ENCODE measurements around the gene ADSS2. TPM values are rescaled to one million over a fixed set of nuclear protein-coding genes. Genes with fewer than 3 reads are reported as not detected.

Gene ADSS2
- total RNA-seq, 1 experiment from 2014 or later, result 46.2 TPM

DNA sequence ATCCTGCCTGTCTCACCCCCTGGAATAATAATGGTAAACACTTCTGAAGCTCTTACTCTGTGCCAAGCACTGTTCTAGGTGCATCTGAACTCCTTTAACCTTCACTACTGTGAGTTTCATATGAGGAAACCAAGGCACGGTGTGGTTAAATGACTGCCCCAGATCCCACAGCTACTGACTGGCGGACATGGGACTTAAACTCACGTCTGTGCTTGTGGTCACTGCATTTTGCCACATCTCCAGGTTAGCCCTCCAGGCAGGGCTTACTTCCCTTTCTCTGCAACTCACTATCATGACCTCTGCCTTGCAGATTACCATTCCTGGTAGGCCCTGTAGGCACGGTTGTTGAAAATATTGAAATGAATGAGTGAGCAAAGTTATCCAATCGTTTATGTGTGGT, 83.4 kb downstream of the ADSS2 start:
- ATAC-seq (no peak), DNase-seq (ENCODE audit: low read depth, low spot score) (no peak)
- Histone ChIP-seq H3K4me1 (ENCODE audit: control insufficient read depth in 1 of 2, insufficient read depth in 2 of 2, low read length in 2 of 2) (no peaks in the 10 kb centered on the region), H3K36me3 (ENCODE audit: control insufficient read depth in 1 of 2, insufficient read depth in 2 of 2, low read length in 2 of 2) (no peaks in the 10 kb centered on the region), H3K4me3 (replicated peaks in 1 of 2; ENCODE audit: low read depth in 1 of 2, low read length in 2 of 2) (no peak overlapping the region), H3K27ac (ENCODE audit: low read depth, low read length) (no peak overlapping the region), H3K79me2 (ENCODE audit: insufficient read depth, low read length) (no peaks in the 10 kb centered on the region), H2AFZ (ENCODE audit: low read depth, low read length, poor library complexity, severe bottlenecking) (no peak overlapping the region), H3K9me2 (ENCODE audit: insufficient read depth) (no peaks in the 10 kb centered on the region), H3K9me3 (ENCODE audit: control insufficient read depth in 1 of 2, insufficient read depth in 1 of 2, low read depth in 1 of 2, low read length in 2 of 2) (no peaks in the 10 kb centered on the region), H3K27me3 (ENCODE audit: insufficient read depth, low read length) (no peaks in the 10 kb centered on the region), H3K4me2 (ENCODE audit: low read length) (no peak overlapping the region), H4K20me1 (ENCODE audit: insufficient read depth) (no peaks in the 10 kb centered on the region), H3K9ac (ENCODE audit: low read length) (no peak overlapping the region)
- RAD21 ChIA-PET (ENCODE audit: low non-redundant PET in 1 of 2, low total read pairs in 2 of 2, uncharacterized antibody in 2 of 2, unreplicated experiment in 2 of 2), result no interaction called here
- POLR2A ChIA-PET, result no interaction called here
- CTCF ChIA-PET, result no interaction called here
- intact Hi-C loops (cut with micrococcal nuclease), result no loop called here
- TF ChIP-seq CBX3 (IDR thresholded peaks at IDR 0.05; ENCODE audit: low read depth) (no peak), ZNF274 (IDR thresholded peaks at IDR 0.05; ENCODE audit: low read depth, low read length) (no peak), TCF7L2 (IDR thresholded peaks at IDR 0.05; ENCODE audit: borderline replicate concordance, extremely low read depth, insufficient read depth, insufficient read length) (no peak), ATF3 (IDR thresholded peaks at IDR 0.05) (no peak), POLR2A (IDR thresholded peaks at IDR 0.05; ENCODE audit: borderline replicate concordance, extremely low read depth, insufficient read depth, insufficient read length) (no peak), SRF (IDR thresholded peaks at IDR 0.05; ENCODE audit: low read depth) (no peak), ELF1 (IDR thresholded peaks at IDR 0.05; ENCODE audit: borderline replicate concordance, low read depth) (no peak), RAD21 (IDR thresholded peaks at IDR 0.05; ENCODE audit: low read depth) (no peak), POLR2AphosphoS5 (IDR thresholded peaks at IDR 0.05; ENCODE audit: low read depth, low read length) (no peak), CEBPB (IDR thresholded peaks at IDR 0.05; ENCODE audit: low read depth) (no peak), ZBTB33 (IDR thresholded peaks at IDR 0.05; ENCODE audit: extremely low read depth, insufficient replicate concordance, low read length) (no peak), EZH2phosphoT487 (IDR thresholded peaks at IDR 0.05; ENCODE audit: borderline replicate concordance) (no peak), SIN3A (IDR thresholded peaks at IDR 0.05; ENCODE audit: low read depth) (no peak), YY1 (IDR thresholded peaks at IDR 0.05; ENCODE audit: extremely low read depth, insufficient replicate concordance, low read depth, low read length) (no peak)
- TF ChIP-seq, protein P1, sequence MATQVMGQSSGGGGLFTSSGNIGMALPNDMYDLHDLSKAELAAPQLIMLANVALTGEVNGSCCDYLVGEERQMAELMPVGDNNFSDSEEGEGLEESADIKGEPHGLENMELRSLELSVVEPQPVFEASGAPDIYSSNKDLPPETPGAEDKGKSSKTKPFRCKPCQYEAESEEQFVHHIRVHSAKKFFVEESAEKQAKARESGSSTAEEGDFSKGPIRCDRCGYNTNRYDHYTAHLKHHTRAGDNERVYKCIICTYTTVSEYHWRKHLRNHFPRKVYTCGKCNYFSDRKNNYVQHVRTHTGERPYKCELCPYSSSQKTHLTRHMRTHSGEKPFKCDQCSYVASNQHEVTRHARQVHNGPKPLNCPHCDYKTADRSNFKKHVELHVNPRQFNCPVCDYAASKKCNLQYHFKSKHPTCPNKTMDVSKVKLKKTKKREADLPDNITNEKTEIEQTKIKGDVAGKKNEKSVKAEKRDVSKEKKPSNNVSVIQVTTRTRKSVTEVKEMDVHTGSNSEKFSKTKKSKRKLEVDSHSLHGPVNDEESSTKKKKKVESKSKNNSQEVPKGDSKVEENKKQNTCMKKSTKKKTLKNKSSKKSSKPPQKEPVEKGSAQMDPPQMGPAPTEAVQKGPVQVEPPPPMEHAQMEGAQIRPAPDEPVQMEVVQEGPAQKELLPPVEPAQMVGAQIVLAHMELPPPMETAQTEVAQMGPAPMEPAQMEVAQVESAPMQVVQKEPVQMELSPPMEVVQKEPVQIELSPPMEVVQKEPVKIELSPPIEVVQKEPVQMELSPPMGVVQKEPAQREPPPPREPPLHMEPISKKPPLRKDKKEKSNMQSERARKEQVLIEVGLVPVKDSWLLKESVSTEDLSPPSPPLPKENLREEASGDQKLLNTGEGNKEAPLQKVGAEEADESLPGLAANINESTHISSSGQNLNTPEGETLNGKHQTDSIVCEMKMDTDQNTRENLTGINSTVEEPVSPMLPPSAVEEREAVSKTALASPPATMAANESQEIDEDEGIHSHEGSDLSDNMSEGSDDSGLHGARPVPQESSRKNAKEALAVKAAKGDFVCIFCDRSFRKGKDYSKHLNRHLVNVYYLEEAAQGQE (IDR thresholded peaks at IDR 0.05; ENCODE audit: low read depth), result no peak
- BruUV-seq (replicated peaks), result no TSS peak

All from HCT116 (cell line).